Activated CD4-positive, alpha-beta memory T cell treated with anti-CD3 and anti-CD28 coated beads, Interleukin-2, amount 10 ng/mL, durations not matched to agents 7 days and 5 days (primary cell): ENCODE data around the gene TENM4. TPM values are rescaled to one million over a fixed set of nuclear protein-coding genes. Genes with fewer than 3 reads are reported as not detected.

Experiments
- CTCF ChIA-PET: fragments of 350-600 bp; sonication (Branson Sonifier 250); formaldehyde crosslinking; loops from one replicate; lab custom pipeline; 2021; ENCODE audit warnings: antibody characterized with exemption, inconsistent platforms; lab: Charles Lee
- POLR2A ChIA-PET: fragments of 350-600 bp; sonication (Branson Sonifier 250); formaldehyde crosslinking; loops from one replicate; lab custom pipeline; 2021; ENCODE audit warnings: antibody characterized with exemption; lab: Charles Lee
- DNase-seq: peaks from one replicate; pipeline ENCODE4 v3.0.0-alpha.2; 2020
- H3K27ac Mint-ChIP-seq: one replicate; pipeline ENCODE4 v1.8.0; 2021; ENCODE audit warnings: mild to moderate bottlenecking, mixed read lengths
- H3K27me3 Mint-ChIP-seq: one replicate; pipeline ENCODE4 v1.8.0; 2021; ENCODE audit warnings: mixed read lengths
- H3K36me3 Mint-ChIP-seq: one replicate; pipeline ENCODE4 v1.8.0; 2021; ENCODE audit warnings: low read depth, mixed read lengths
- H3K4me1 Mint-ChIP-seq: one replicate; pipeline ENCODE4 v1.8.0; 2021; ENCODE audit warnings: mixed read lengths
- H3K4me3 Mint-ChIP-seq: one replicate; pipeline ENCODE4 v1.8.0; 2021; ENCODE audit warnings: mild to moderate bottlenecking, mixed read lengths
- H3K9me3 Mint-ChIP-seq: one replicate; pipeline ENCODE4 v1.8.0; 2021; ENCODE audit warnings: mixed read lengths
- total RNA-seq, 2 experiments: library from RNA; stranded (reverse); gene quantifications; one replicate each; pipeline ENCODE4 v1.2.3, GENCODE V29; 2021

Gene TENM4
- total RNA-seq, 2 experiments from 2014 or later, result not detected

DNA sequence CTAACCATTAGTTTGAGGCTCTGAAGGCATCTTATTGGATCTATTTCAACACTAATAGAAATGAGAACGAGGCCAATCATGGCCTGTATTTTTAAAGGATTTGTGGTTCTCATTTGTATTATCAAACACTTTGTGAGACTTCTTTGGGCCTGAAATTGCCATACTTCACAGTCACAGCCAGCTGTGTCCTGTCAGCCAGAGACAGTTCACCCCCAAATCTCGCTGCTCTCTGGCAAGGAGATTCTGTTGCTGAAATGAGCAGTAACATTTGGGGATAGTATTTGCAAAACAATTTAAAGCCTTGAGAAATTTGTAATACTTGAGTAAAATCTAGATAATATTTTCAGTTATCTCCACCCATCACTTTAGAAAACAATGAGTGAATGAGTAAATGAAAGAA is 26.9 kb upstream of the TENM4 start:
- ChIA-PET CTCF (no interaction called here), POLR2A (no interaction called here)
- Mint-ChIP-seq H3K36me3 (no peaks in the 10 kb centered on the region), H3K9me3 (no peaks in the 10 kb centered on the region), H3K4me1 (no peaks in the 10 kb centered on the region), H3K27ac (no peak overlapping the region), H3K4me3 (no peak overlapping the region), H3K27me3 (no peaks in the 10 kb centered on the region)
- DNase-seq, result no peak

DNA sequence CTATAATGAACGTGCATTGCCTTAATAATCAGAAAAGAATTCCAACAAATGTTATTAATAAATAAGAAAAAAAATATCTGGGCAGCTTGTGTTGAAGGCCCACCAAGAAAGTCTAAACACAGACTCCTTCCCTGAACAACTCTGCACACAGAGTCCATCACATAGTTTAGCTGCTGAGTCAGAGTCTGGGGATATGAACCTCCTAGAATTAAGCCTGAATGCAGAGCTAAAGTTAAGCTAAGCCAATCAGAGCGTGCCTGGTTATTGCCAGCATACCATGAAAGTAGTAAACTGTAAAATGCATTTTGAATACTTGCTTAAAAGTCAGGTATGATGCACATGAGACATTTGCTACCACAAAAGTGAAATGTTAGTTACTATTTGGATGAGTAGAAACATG is 25.6 kb upstream of the TENM4 start:
- Mint-ChIP-seq H3K9me3 (no peaks in the 10 kb centered on the region), H3K36me3 (no peaks in the 10 kb centered on the region), H3K4me3 (no peak overlapping the region), H3K27me3 (no peaks in the 10 kb centered on the region), H3K27ac (no peak overlapping the region), H3K4me1 (no peaks in the 10 kb centered on the region)
- ChIA-PET CTCF (no interaction called here), POLR2A (no interaction called here)
- no peak for DNase-seq

DNA sequence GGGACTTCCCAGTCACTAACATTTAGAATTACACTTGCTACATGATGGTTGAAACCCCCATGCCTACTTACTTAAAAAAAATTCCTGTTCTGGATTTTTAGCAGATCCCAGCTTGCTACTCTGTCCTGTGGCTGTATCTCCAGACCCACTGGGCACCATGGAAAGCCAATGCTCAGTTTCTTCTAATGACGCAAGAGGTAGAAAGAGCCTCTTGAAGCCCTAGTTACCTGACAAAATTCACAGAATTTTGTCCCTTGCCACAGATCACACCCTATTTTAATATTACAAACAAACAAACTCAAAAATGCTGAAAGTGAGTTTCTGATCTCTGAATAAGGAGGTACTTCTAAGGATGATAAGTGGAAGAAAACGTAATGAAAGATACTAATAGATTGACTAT is 24.3 kb upstream of the TENM4 start:
- Mint-ChIP-seq H3K4me1 (no peaks in the 10 kb centered on the region), H3K36me3 (no peaks in the 10 kb centered on the region), H3K27ac (no peak overlapping the region), H3K4me3 (no peak overlapping the region), H3K27me3 (no peaks in the 10 kb centered on the region), H3K9me3 (no peaks in the 10 kb centered on the region)
- ChIA-PET CTCF (no interaction called here), POLR2A (no interaction called here)
- no peak for DNase-seq

DNA sequence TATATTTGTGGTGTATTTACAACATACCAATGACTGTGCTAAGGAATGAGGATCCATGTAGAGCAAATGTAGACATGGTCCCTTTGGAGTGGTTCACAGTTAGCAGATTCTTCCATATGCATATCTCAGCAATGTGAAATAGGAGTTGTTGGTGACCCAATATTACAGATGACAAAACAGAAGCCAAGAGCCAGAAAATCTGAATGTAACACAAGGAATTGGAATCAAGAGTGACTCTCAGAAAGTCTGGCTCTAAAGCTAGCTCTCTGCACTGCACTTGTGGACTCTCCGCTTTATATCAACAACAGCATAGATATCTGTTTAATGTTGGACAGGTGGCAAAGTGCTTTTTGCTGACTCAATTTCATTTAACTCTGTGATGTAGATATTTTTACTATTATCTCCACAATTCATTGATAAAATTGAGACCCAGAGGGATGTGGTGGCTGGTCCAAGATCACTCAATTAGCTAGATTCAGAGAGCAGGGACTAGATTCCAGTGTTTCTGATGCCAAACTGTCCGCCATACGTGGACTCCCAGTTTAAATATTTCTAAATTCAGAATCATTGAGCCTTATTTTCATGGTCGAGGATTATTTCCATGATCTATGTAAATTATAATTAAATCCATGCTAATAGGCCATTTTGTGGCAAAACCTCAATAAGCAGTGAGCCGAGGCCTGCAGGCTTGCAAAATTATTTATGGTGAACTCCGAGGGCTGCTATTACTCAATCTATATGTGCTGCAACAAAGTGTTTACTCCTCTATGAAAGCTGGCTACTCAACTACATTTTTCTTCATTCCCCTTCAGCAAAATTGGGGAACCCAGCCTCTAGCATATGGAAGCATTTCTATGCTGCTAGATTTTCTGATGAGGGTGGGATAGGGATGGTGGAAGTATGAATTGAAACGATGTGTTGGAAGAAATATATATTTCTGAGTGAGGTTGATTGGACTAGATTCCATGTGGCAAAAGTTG is 21.1 kb upstream of the TENM4 start:
- ChIA-PET POLR2A (no interaction called here), CTCF (no interaction called here)
- H3K9me3 Mint-ChIP-seq, result no peaks in the 10 kb centered on the region
- no peak overlapping the region for H3K4me3 Mint-ChIP-seq
- DNase-seq, result no peak
- no peaks in the 10 kb centered on the region for H3K36me3 Mint-ChIP-seq
- H3K27ac Mint-ChIP-seq, result no peak overlapping the region
- H3K27me3 Mint-ChIP-seq, result no peaks in the 10 kb centered on the region
- H3K4me1 Mint-ChIP-seq, result no peaks in the 10 kb centered on the region

DNA sequence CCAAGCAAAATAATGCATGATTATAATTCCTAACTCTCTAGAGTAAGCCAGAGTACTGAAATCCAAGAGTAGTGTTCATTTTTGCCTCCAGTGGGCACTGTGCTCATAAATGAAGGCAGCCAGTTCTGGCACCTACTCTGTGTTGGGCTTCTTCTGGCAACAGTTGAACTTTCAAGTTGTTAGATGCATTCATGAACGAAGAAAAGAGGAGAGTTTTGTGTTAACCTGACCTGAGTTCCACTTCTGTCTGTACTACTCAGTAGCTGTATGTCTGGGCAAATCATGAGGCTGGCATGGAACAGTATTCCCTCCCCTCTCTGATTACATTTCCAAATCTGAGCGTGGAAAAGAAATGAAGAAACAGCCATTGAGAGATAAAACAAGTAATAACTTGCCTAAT is 20.3 kb upstream of the TENM4 start:
- ChIA-PET POLR2A (no interaction called here), CTCF (no interaction called here)
- Mint-ChIP-seq H3K27me3 (no peaks in the 10 kb centered on the region), H3K4me1 (no peaks in the 10 kb centered on the region), H3K9me3 (no peaks in the 10 kb centered on the region), H3K27ac (no peak overlapping the region), H3K36me3 (no peaks in the 10 kb centered on the region), H3K4me3 (no peak overlapping the region)
- DNase-seq, result no peak

DNA sequence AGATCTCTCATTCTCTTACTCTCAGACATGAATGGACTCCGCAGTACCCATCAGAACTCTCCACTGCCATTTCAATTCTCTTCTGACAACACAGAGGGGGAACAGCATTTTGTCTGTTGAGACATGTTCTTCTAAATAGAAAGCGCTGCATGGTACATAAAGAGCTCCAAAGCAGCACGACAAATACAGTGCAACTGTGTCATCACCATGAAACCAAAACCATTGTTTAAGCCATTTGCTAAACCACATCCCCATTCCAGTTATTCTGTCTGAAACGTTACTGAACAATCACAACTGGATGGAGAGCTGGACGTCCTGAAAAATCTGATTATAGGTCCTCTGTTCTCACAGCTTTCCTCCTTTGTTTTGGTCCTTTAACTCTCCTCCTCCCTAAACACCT is 17.9 kb upstream of the TENM4 start:
- H3K36me3 Mint-ChIP-seq, result no peaks in the 10 kb centered on the region
- H3K4me1 Mint-ChIP-seq, result no peaks in the 10 kb centered on the region
- CTCF ChIA-PET, result no interaction called here
- no peak overlapping the region for H3K4me3 Mint-ChIP-seq
- H3K9me3 Mint-ChIP-seq, result no peaks in the 10 kb centered on the region
- H3K27ac Mint-ChIP-seq, result no peak overlapping the region
- POLR2A ChIA-PET, result no interaction called here
- DNase-seq, result no peak
- H3K27me3 Mint-ChIP-seq, result no peaks in the 10 kb centered on the region

DNA sequence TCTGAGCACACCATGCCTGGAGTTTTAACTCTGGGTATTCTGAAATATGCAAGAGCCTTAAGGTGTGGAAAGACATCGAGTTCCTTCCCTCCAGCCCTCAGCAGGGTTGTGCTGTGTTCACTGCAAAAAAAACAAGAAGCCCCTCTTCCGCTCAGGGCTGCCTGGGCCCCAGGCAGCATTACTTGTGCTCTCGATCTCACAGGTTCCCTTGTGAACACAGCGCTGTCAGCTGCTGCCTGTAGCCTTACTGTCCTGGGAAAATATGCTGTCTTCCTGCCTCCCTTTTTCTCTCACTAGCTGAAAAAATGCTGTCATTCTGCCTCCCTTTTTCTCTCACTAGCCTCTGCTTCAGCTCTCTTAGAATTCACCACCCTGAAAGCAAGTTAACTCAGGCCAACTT is 15.7 kb upstream of the TENM4 start:
- Mint-ChIP-seq H3K36me3 (no peaks in the 10 kb centered on the region), H3K27ac (no peak overlapping the region), H3K4me1 (no peaks in the 10 kb centered on the region), H3K9me3 (no peaks in the 10 kb centered on the region), H3K27me3 (no peaks in the 10 kb centered on the region), H3K4me3 (no peak overlapping the region)
- ChIA-PET POLR2A (no interaction called here), CTCF (no interaction called here)
- no peak for DNase-seq

DNA sequence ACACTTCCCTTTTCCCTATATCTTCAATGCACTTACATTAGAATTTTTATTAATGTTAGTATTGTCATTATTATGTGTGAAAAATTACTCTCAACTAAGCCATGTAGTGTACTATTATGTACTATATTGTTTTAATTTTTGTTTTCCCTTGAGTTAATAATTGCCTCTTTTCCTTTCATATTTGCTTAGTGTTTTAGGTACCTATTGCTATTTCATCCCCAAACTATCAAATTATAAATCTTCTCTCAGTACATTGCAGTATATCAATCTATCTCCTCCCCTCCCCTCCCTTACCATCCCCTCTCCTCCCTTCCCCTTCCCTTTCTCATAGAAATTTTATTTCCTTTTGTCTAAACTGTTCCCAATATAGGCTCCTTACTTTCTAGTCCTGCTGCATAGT is 12.8 kb upstream of the TENM4 start:
- ChIA-PET CTCF (no interaction called here), POLR2A (no interaction called here)
- H3K27me3 Mint-ChIP-seq, result no peaks in the 10 kb centered on the region
- DNase-seq, result no peak
- H3K36me3 Mint-ChIP-seq, result no peaks in the 10 kb centered on the region
- H3K9me3 Mint-ChIP-seq, result no peaks in the 10 kb centered on the region
- no peak overlapping the region for H3K4me3 Mint-ChIP-seq
- H3K4me1 Mint-ChIP-seq, result no peaks in the 10 kb centered on the region
- H3K27ac Mint-ChIP-seq, result no peak overlapping the region

DNA sequence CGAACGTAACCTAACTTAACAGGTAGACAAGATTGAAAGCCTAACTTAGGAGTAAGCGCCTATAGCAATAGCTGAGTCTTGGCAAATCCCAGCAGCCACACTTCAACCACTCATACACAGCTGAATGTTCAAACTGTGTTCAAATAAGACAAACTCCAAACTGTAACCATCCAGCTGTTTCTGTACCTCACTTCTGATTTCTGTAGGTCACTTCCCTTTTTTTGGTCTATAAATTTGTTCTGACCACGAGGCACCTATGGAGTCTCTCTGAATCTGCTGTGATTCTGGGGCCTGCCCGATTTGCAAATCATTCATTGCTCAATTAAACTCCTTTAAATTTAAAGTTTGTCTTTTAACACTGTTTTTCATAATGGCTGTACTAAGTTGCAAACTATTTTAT is 8.2 kb upstream of the TENM4 start:
- ChIA-PET POLR2A (no interaction called here), CTCF (no interaction called here)
- no peaks in the 10 kb centered on the region for H3K4me1 Mint-ChIP-seq
- no peak for DNase-seq
- H3K9me3 Mint-ChIP-seq, result no peaks in the 10 kb centered on the region
- no peak overlapping the region for H3K4me3 Mint-ChIP-seq
- H3K36me3 Mint-ChIP-seq, result no peaks in the 10 kb centered on the region
- H3K27me3 Mint-ChIP-seq, result no peaks in the 10 kb centered on the region
- H3K27ac Mint-ChIP-seq, result no peak overlapping the region

DNA sequence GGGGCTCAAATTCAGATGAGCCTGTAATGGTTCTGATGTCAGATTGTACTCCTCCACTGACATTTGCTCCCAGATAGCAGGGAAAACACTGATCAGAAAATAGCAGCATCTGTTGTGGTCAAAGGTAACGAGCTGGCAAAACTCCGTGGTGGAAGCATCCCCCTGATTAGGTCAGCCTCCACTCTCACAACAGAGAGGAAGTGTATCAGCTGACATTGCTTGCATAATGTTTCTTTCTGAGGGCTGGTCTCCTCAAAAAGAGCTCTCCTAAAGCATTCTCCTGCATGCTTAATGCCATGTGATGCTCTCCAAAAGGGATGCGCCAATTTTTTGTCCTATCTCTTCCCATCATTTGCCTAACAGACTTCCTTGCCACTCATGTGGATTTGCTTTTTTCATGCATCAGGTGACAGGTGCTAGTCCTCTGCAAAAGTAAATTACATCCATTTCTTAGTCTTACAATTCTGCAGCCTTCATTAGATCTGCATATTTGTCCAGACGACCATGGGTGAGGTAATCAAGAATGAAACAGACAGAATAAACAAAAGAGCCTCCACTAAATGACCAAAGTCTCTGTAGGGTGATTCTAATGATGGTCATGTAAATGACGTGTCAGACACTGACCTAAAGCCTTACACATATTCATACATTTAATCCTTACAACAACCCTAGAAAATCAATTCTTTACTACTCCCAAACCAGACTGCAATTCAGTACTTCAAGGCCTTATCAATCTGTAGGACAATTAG is 6.4 kb upstream of the TENM4 start:
- ChIA-PET CTCF (no interaction called here), POLR2A (no interaction called here)
- Mint-ChIP-seq H3K27me3 (peaks cover 8% of the 10 kb centered on the region), H3K4me1 (no peaks in the 10 kb centered on the region), H3K9me3 (no peaks in the 10 kb centered on the region), H3K4me3 (no peak overlapping the region), H3K36me3 (no peaks in the 10 kb centered on the region), H3K27ac (no peak overlapping the region)
- no peak for DNase-seq

DNA sequence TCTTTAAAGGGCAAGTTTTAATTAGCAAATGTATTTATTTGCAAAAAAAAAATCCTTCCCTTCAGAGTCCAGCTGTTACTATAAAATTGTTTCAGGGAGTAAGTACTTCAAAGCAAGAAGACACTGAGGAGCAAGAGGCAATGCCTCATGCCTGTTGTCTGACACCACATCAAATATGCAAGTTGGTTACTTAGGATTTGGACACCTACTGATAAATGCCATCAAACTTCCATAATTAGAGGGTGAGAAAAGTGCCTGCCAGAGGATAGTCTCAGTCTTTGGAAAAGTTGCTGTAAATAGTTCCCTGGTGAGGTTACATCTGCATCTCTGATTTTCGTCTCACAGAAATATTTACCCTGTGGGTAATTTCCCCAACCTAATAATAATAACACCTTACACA is 4.1 kb upstream of the TENM4 start:
- no peak for DNase-seq
- Mint-ChIP-seq H3K27ac (no peak overlapping the region), H3K27me3 (peaks cover 21% of the 10 kb centered on the region), H3K36me3 (peaks cover 5% of the 10 kb centered on the region), H3K4me3 (no peak overlapping the region), H3K9me3 (no peaks in the 10 kb centered on the region), H3K4me1 (peaks cover 5% of the 10 kb centered on the region)
- POLR2A ChIA-PET, result no interaction called here
- CTCF ChIA-PET, result no interaction called here

DNA sequence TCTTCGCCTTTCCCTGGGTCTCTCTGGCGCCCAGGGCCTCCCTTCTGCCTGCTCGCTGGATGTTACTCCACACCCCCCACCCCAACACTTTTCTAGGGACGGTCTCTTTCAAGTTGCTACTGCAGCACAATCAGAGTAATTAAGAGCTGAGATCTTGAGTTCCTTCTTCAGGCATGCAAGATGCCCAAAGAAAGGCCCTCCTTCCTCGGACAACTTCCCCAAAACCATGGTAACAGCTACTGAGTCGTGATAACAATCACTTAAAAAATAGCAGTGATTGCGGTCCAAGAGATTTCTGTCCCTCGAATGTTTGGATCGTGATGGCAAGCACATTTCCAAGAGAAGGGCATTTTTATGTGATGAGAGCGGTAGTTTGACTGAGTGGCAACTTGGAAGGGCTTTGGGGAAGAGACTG is 638 bp upstream of the TENM4 start:
- ChIA-PET POLR2A (no interaction called here), CTCF (no interaction called here)
- Mint-ChIP-seq H3K27ac (no peak overlapping the region), H3K36me3 (peaks cover 5% of the 10 kb centered on the region), H3K4me1 (peaks cover 10% of the 10 kb centered on the region), H3K27me3 (peaks cover 48% of the 10 kb centered on the region), H3K9me3 (no peaks in the 10 kb centered on the region), H3K4me3 (no peak overlapping the region)
- DNase-seq, result no peak

DNA sequence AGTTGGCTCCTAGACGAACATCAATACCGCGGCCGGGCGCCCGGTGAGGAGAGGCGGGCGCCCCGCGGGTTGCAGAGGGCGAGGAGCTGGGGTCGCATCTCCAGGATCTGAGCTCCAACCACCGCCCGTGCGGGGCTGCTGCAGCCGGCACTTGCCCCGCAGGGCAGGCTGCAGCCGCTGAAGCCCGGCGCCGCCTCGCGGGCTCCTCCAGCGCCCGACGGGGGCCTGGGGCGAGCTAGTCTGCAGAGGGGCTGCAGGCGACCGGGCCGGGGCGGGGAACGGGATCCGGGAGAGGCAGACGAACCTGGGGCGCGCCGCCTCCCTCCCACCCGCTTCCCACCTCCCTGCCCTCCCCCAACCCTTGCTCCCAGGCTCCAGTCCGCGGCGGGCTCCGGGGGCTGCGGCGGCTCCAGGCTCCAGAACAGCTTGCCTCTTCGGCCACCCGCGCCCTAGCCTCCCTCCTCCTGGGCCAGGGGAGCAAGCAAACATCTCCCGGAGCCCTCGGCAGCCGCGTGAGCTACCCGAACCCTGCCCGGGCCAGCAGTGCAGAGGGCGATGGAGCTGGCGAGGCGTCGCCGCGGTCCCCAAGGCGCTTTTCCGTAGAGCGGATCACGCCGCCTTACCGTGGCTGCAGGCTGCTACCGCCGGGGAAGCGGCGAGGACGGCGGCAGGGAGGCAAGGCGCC is 802 bp downstream of the TENM4 start:
- DNase-seq, result no peak
- CTCF ChIA-PET, result no interaction called here
- peaks cover 62% of the 10 kb centered on the region for H3K27me3 Mint-ChIP-seq
- H3K4me1 Mint-ChIP-seq, result peaks cover 10% of the 10 kb centered on the region
- no peak overlapping the region for H3K27ac Mint-ChIP-seq
- H3K9me3 Mint-ChIP-seq, result no peaks in the 10 kb centered on the region
- H3K36me3 Mint-ChIP-seq, result peaks cover 5% of the 10 kb centered on the region
- H3K4me3 Mint-ChIP-seq, result no peak overlapping the region
- POLR2A ChIA-PET, result no interaction called here
